HEK293 (cell line): ENCODE measurements around the gene DNAJC5.

ENCODE experiments used
- CTCF ChIA-PET: fragments of 350-600 bp; formaldehyde crosslinking; extraction: SDS; loops from one replicate; lab custom pipeline; 2021; ENCODE audit warnings: antibody characterized with exemption; lab: Yijun Ruan, JAX
- POLR2A ChIA-PET: fragments of 300-600 bp; formaldehyde crosslinking; extraction: SDS; loops from one replicate; lab custom pipeline; 2020; ENCODE audit warnings: antibody characterized with exemption, inconsistent platforms; lab: Yijun Ruan, JAX
- H3K27ac ChIP-seq: fragments of 200-500 bp; sonication (Bioruptor generic); 2 replicates; pipeline ENCODE4 v1.5.1; 2014; ENCODE audit warnings: low read depth, low read length, control low read depth, inconsistent platforms; ENCODE audit errors: extremely low read depth
- H3K36me3 ChIP-seq, 2 experiments: fragments of 200-500 bp in 1 of 2; sonication (Bioruptor generic) in 1 of 2; 1 replicate in 1 of 2; 2 replicates in 1 of 2; pipeline ENCODE4 v1.5.1; 2014 to 2017; ENCODE audit warnings: inconsistent platforms in 2 of 2, low read length in 2 of 2; ENCODE audit not compliant: control insufficient read depth in 2 of 2, insufficient read depth in 1 of 2
- H3K4me1 ChIP-seq: fragments of 200-500 bp; sonication (Bioruptor generic); 2 replicates; pipeline ENCODE4 v1.5.1; 2014; ENCODE audit warnings: mild to moderate bottlenecking, low read length, inconsistent platforms; ENCODE audit not compliant: control insufficient read depth, insufficient read depth
- H3K4me3 ChIP-seq: 2 replicates; pipeline ENCODE4 v1.5.1; 2011; ENCODE audit warnings: low read depth, mild to moderate bottlenecking, control low read depth, low read length, moderate library complexity
- H3K9me3 ChIP-seq: fragments of 200-500 bp; sonication (Bioruptor generic); 2 replicates; pipeline ENCODE4 v1.5.1; 2014; ENCODE audit warnings: low read depth, low read length, inconsistent platforms; ENCODE audit not compliant: control insufficient read depth, insufficient read depth
- BCL11A ChIP-seq: fragments of 450-650 bp; formaldehyde crosslinking; IDR thresholded peaks from 2 replicates; pipeline ENCODE4 v1.5.1; 2016; ENCODE audit warnings: low read depth, missing biosample characterization, missing genetic modification characterization
- CTCF ChIP-seq: fragments of 450-650 bp; formaldehyde crosslinking; IDR thresholded peaks from 2 replicates; pipeline ENCODE4 v1.5.1; 2016; ENCODE audit warnings: missing biosample characterization, missing genetic modification characterization
- KLF10 ChIP-seq: fragments of 450-650 bp; IDR thresholded peaks from 2 replicates; pipeline ENCODE4 v1.5.1; 2018; ENCODE audit warnings: missing biosample characterization, mild to moderate bottlenecking, missing genetic modification characterization
- MEIS1 ChIP-seq: sonication (generic); formaldehyde crosslinking; IDR thresholded peaks from 2 replicates; pipeline ENCODE4 v1.8.1; 2022; ENCODE audit warnings: missing genetic modification reagents, mild to moderate bottlenecking, borderline replicate concordance
- MZF1 ChIP-seq: fragments of 450-650 bp; formaldehyde crosslinking; IDR thresholded peaks from 2 replicates; pipeline ENCODE4 v1.5.1; 2017; ENCODE audit warnings: missing biosample characterization, missing genetic modification characterization, borderline replicate concordance
- SP2 ChIP-seq: fragments of 450-650 bp; formaldehyde crosslinking; IDR thresholded peaks from 2 replicates; pipeline ENCODE4 v1.5.1; 2016; ENCODE audit warnings: missing biosample characterization, missing genetic modification characterization
- SP3 ChIP-seq: fragments of 450-650 bp; formaldehyde crosslinking; IDR thresholded peaks from 2 replicates; pipeline ENCODE4 v1.5.1; 2016; ENCODE audit warnings: missing biosample characterization, missing genetic modification characterization
- ZBTB1 ChIP-seq: fragments of 450-650 bp; formaldehyde crosslinking; IDR thresholded peaks from 2 replicates; pipeline ENCODE4 v1.5.1; 2016; ENCODE audit warnings: missing biosample characterization, missing genetic modification characterization
- ZBTB10 ChIP-seq: fragments of 450-650 bp; formaldehyde crosslinking; IDR thresholded peaks from 2 replicates; pipeline ENCODE4 v1.5.1; 2016; ENCODE audit warnings: missing biosample characterization, missing genetic modification characterization
- ZBTB11 ChIP-seq: fragments of 450-650 bp; formaldehyde crosslinking; conservative IDR thresholded peaks from 2 replicates; pipeline ENCODE4 v1.5.1; 2016; ENCODE audit warnings: low read depth, missing biosample characterization, missing genetic modification characterization
- ZBTB48 ChIP-seq: fragments of 450-650 bp; formaldehyde crosslinking; IDR thresholded peaks from 2 replicates; pipeline ENCODE4 v1.5.1; 2016; ENCODE audit warnings: missing biosample characterization, missing genetic modification characterization
- ZNF140 ChIP-seq: fragments of 450-650 bp; formaldehyde crosslinking; IDR thresholded peaks from 2 replicates; pipeline ENCODE4 v1.5.1; 2016; ENCODE audit warnings: missing biosample characterization, missing genetic modification characterization
- ZNF2 ChIP-seq: fragments of 450-650 bp; formaldehyde crosslinking; IDR thresholded peaks from 2 replicates; pipeline ENCODE4 v1.5.1; 2016; ENCODE audit warnings: missing biosample characterization, missing genetic modification characterization
- ZNF292 ChIP-seq: fragments of 450-650 bp; formaldehyde crosslinking; IDR thresholded peaks from 2 replicates; pipeline ENCODE4 v1.5.1; 2016; ENCODE audit warnings: low read depth, missing biosample characterization, missing genetic modification characterization, borderline replicate concordance
- ZNF324 ChIP-seq: fragments of 450-650 bp; formaldehyde crosslinking; IDR thresholded peaks from 2 replicates; pipeline ENCODE4 v1.5.1; 2016; ENCODE audit warnings: missing biosample characterization, missing genetic modification characterization
- ZNF335 ChIP-seq: fragments of 450-650 bp; formaldehyde crosslinking; conservative IDR thresholded peaks from 2 replicates; pipeline ENCODE4 v1.5.1; 2016; ENCODE audit warnings: missing biosample characterization, missing genetic modification characterization
- ZNF416 ChIP-seq: fragments of 450-650 bp; formaldehyde crosslinking; IDR thresholded peaks from 2 replicates; pipeline ENCODE4 v1.5.1; 2016; ENCODE audit warnings: missing biosample characterization, missing genetic modification characterization
- ZNF423 ChIP-seq: fragments of 450-650 bp; formaldehyde crosslinking; IDR thresholded peaks from 2 replicates; pipeline ENCODE4 v1.5.1; 2016; ENCODE audit warnings: missing biosample characterization, missing genetic modification characterization
- ZNF518A ChIP-seq: fragments of 450-650 bp; formaldehyde crosslinking; conservative IDR thresholded peaks from 2 replicates; pipeline ENCODE4 v1.5.1; 2016; ENCODE audit warnings: low read depth, missing biosample characterization, missing genetic modification characterization
- ZNF600 ChIP-seq: fragments of 450-650 bp; formaldehyde crosslinking; IDR thresholded peaks from 2 replicates; pipeline ENCODE4 v1.5.1; 2016; ENCODE audit warnings: missing biosample characterization, missing genetic modification characterization
- ZNF654 ChIP-seq: fragments of 450-650 bp; formaldehyde crosslinking; IDR thresholded peaks from 2 replicates; pipeline ENCODE4 v1.5.1; 2016; ENCODE audit warnings: low read depth, missing biosample characterization, missing genetic modification characterization
- ZSCAN16 ChIP-seq: fragments of 450-650 bp; formaldehyde crosslinking; IDR thresholded peaks from 2 replicates; pipeline ENCODE4 v1.5.1; 2016; ENCODE audit warnings: missing biosample characterization, missing genetic modification characterization
- ZXDB ChIP-seq: fragments of 450-650 bp; formaldehyde crosslinking; IDR thresholded peaks from 2 replicates; pipeline ENCODE4 v1.5.1; 2016; ENCODE audit warnings: missing biosample characterization, missing genetic modification characterization

The DNAJC5 gene

GRCh38 chr20:63863798-63864544 lies 31.0 kb upstream of the DNAJC5 start:
- CTCF ChIA-PET: interaction anchor here (0.7 to 1.4 kb wide), 7 partner anchors 63 to 198 kb away, joined by 3 to 5 read pairs (median 4); no protein-coding TSS in a partner anchor
- POLR2A ChIA-PET: interaction anchor here (1.0 to 3.4 kb wide), 14 partner anchors 8 to 206 kb away, joined by 3 to 18 read pairs (median 8); partner anchors contain the start of genes ARFRP1, DNAJC5, LIME1 and PRPF6
- H3K4me3 ChIP-seq: peak overlapping the region; percentile 73
- 0 out of 2 replicates have a peak, but pooled peaks have one; percentile 17 for TF ChIP-seq KLF10 (tag by site-specific recombination)
- TF ChIP-seq ZNF423: no peak
- TF ChIP-seq ZNF654 (tag by site-specific recombination): peak; percentile 54
- no peak for TF ChIP-seq ZSCAN16 (tag by site-specific recombination)
- peak; percentile 26; the same call in 1 of the 2 replicates for TF ChIP-seq ZNF518A
- TF ChIP-seq CTCF: peak; percentile 93
- TF ChIP-seq ZNF324 (tag by site-specific recombination): no peak; the same call in 1 of the 2 replicates
- no peak for TF ChIP-seq MEIS1 (CRISPR knock-in tag)
- TF ChIP-seq SP3 (tag by site-specific recombination): peak; percentile 31
- peak; percentile 43; the same call in 1 of the 2 replicates for TF ChIP-seq MZF1
- TF ChIP-seq ZBTB11 (tag by site-specific recombination): peak; percentile 89
- no peak for TF ChIP-seq ZNF292
- TF ChIP-seq BCL11A (tag by site-specific recombination): no peak
- TF ChIP-seq SP2 (tag by site-specific recombination): peak; percentile 72
- 0 out of 2 replicates have a peak, but pooled peaks have one; percentile 14 for TF ChIP-seq ZNF2 (tag by site-specific recombination)
- TF ChIP-seq ZBTB1 (tag by site-specific recombination): no peak
- peak; percentile 5; the same call in 1 of the 2 replicates for TF ChIP-seq ZXDB
- TF ChIP-seq ZNF600 (tag by site-specific recombination): 0 out of 2 replicates have a peak, but pooled peaks have one; percentile 17
- TF ChIP-seq ZBTB10 (tag by site-specific recombination): peak; percentile 87
- TF ChIP-seq ZNF335 (tag by site-specific recombination): peak; percentile 98
- peak; percentile 33; the same call in 1 of the 2 replicates for TF ChIP-seq ZBTB48 (tag by site-specific recombination)
- no peak for TF ChIP-seq ZNF140 (tag by site-specific recombination)
- TF ChIP-seq ZNF416: no peak

More at GRCh38 chr20:63863798-63864544, 31.0 kb upstream of the DNAJC5 start:
- Histone ChIP-seq H3K27ac (peak overlapping the region; percentile 67), H3K4me1 (no peaks in the 10 kb centered on the region), H3K9me3 (no peaks in the 10 kb centered on the region), H3K36me3 (peaks cover 4 to 32% of the 10 kb centered on the region in 2 experiments; a peak in 2 of 3 replicates)
